GM12875 (cell line): ENCODE data around the gene SEMA5A.

Experiments used
- H3K4me3 ChIP-seq: one replicate; pipeline ENCODE4 v1.5.1; 2011; ENCODE audit warnings: low read depth, low read length, control low read depth
- TF ChIP-seq, protein P1 (sequence below): IDR thresholded peaks from 2 replicates; pipeline ENCODE4 v1.5.1; 2011; ENCODE audit warnings: low read depth, mild to moderate bottlenecking, control low read depth, inconsistent platforms, low read length, moderate library complexity, borderline replicate concordance; ENCODE audit not compliant: insufficient read depth

The SEMA5A gene

DNA sequence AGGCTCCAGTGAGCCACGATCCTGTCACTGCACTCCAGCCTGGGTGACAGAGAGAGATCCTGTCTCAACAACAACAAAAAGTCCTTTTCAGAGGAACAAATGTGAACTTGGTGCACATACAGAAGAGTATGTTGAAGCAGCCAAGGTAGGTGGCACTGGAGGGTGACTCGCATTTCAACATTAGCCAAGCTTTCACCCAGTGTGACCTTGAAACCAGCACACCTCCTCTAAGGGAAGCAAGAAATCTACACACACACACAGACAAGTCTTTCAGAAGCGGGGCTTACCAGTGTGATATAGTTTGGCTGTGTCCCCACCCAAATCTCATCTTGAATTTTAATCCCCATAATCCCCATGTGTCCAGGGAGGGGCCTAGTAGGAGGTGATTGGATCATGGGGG, 225.2 kb downstream of the SEMA5A start:
- TF ChIP-seq, protein P1, sequence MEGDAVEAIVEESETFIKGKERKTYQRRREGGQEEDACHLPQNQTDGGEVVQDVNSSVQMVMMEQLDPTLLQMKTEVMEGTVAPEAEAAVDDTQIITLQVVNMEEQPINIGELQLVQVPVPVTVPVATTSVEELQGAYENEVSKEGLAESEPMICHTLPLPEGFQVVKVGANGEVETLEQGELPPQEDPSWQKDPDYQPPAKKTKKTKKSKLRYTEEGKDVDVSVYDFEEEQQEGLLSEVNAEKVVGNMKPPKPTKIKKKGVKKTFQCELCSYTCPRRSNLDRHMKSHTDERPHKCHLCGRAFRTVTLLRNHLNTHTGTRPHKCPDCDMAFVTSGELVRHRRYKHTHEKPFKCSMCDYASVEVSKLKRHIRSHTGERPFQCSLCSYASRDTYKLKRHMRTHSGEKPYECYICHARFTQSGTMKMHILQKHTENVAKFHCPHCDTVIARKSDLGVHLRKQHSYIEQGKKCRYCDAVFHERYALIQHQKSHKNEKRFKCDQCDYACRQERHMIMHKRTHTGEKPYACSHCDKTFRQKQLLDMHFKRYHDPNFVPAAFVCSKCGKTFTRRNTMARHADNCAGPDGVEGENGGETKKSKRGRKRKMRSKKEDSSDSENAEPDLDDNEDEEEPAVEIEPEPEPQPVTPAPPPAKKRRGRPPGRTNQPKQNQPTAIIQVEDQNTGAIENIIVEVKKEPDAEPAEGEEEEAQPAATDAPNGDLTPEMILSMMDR: no peak
- H3K4me3 ChIP-seq: no peak overlapping the region

- TF ChIP-seq, protein P1: no peak
- no peak overlapping the region for H3K4me3 ChIP-seq
Observed at GRCh38 chr5:9318031-9318430, 227.8 kb downstream of the SEMA5A start.

DNA sequence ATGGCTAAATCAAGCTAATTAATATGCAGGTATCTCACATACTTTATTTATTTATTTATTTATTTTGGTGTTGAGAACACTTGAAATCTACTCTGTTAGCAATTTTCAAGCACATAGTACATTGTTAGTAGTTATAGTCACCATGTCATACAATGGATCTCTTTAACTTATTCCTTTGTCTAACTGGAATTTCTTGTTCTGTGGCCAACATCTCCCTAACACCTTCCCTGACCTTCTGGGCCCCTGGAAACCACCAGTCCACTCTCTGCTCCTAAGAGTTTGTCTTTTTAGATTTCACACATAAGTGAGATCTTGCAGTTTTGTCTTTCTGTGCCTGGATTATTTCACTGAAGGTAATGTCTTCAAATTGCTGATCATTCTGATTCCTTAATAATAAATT, 229.1 kb downstream of the SEMA5A start:
- TF ChIP-seq, protein P1: no peak
- no peak overlapping the region for H3K4me3 ChIP-seq

- H3K4me3 ChIP-seq: no peak overlapping the region
- TF ChIP-seq, protein P1: no peak
Observed at GRCh38 chr5:9316041-9316440, 229.8 kb downstream of the SEMA5A start.

- TF ChIP-seq, protein P1: no peak
- H3K4me3 ChIP-seq: no peak overlapping the region
Observed at GRCh38 chr5:9314558-9314957, 231.3 kb downstream of the SEMA5A start.

DNA sequence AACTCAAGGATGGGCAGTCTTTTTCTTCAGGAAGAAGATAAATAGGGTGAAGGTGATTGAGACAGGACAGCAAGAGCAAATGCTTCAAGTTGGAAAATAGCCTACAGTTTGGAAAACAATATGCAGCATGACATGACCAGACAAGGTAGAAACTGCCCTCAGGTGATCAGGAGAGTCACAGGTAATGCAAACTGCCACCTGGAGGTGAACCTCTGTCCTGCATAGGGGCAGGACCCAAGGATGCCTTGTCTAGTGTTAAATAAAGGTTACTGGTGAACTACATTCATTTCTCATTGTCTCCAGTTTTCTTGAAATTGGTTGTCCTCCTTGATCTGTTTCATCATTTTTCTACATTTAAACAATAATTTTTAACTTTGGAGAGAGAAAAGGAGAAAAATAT, 232.1 kb downstream of the SEMA5A start:
- H3K4me3 ChIP-seq: no peak overlapping the region
- TF ChIP-seq, protein P1: no peak

DNA sequence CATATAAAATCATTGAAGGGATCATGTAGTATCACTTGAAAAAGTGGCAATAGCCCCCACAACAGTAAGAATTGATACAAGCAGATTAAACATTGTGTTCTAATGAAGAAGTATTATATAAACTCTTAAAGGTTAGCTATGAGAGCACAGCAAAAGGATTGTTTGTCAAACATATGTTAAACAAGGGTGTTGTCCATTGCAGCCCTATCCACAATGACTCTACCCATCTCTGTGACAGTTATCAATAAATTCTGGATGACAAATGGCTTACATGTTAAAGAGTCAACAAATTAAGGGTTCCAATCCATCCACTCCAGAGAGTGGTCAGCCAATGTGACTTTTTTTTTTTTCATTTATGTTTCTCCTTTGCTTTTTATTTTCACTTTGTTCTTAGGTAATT, 238.7 kb downstream of the SEMA5A start:
- no peak overlapping the region for H3K4me3 ChIP-seq
- TF ChIP-seq, protein P1: no peak
